ENCODE results near the gene MYOF. TPM values are rescaled to one million over a fixed set of nuclear protein-coding genes. Genes with fewer than 3 reads are reported as not detected.

Gene MYOF
- total and polyA plus RNA-seq, 2 donors from 2014 or later = 11.5 to 134 TPM

DNA sequence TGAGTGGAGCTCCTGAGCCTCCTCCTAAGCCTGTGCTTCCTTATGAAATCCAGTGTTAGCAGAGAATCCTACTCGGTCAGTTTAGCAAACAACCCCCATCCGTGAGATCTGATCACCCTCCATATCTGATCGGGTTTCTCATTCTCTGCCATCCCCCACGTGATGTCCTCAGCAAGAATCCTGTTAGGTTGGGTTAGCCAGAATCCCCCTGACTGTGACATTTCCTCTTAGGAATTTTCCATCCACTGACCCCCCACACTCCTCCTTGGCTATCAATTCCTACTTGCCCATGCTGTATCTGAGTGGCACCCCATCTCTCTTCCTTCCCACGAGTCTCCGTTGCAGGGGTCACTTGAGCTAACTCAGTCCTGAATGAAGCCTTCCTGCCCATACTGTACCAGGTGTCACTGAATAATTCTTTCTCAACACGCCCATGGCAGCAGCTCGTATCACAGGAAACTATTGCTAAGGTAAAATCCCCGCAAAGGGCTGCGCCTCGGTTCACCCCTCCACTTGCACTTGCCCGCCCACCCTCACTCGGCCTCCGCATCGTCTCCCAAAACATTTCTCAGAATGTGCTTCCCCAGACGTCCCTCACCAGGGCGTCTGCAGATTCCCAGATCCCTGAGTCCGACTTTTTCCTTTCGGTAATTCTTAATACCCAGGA, 44.1 kb downstream of the MYOF start:
- FAIRE-seq (no peak), DNase-seq (peak in 3 of 5 donors; percentile 31 to 71 (median 61))
- Histone ChIP-seq H3K9me3 (ENCODE audit: control insufficient read depth in 2 of 3, insufficient read depth in 1 of 3, low read length in 3 of 3) (no peaks in the 10 kb centered on the region), H3K4me1 (ENCODE audit: control insufficient read depth in 2 of 3, insufficient read depth in 2 of 3, low read depth in 1 of 3, low read length in 3 of 3) (peaks cover 21 to 45% (median 23%) of the 10 kb centered on the region in 3 donors), H3K4me3 (ENCODE audit: low read length in 3 of 3) (peak overlapping the region in 1 of 3 donors; percentile 1), H3K27me3 (ENCODE audit: control insufficient read depth, insufficient read depth, low read length) (no peaks in the 10 kb centered on the region), H3K27ac (ENCODE audit: low read depth in 2 of 2, low read length in 2 of 2) (peak overlapping the region; percentile 96 to 99), H3K9ac (ENCODE audit: low read length in 3 of 3) (peak overlapping the region in 2 of 3 donors; percentile 26 to 85), H3K36me3 (ENCODE audit: control insufficient read depth in 2 of 3, insufficient read depth in 3 of 3, low read length in 3 of 3) (no peaks in the 10 kb centered on the region)
- TF ChIP-seq, protein P1, sequence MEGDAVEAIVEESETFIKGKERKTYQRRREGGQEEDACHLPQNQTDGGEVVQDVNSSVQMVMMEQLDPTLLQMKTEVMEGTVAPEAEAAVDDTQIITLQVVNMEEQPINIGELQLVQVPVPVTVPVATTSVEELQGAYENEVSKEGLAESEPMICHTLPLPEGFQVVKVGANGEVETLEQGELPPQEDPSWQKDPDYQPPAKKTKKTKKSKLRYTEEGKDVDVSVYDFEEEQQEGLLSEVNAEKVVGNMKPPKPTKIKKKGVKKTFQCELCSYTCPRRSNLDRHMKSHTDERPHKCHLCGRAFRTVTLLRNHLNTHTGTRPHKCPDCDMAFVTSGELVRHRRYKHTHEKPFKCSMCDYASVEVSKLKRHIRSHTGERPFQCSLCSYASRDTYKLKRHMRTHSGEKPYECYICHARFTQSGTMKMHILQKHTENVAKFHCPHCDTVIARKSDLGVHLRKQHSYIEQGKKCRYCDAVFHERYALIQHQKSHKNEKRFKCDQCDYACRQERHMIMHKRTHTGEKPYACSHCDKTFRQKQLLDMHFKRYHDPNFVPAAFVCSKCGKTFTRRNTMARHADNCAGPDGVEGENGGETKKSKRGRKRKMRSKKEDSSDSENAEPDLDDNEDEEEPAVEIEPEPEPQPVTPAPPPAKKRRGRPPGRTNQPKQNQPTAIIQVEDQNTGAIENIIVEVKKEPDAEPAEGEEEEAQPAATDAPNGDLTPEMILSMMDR (IDR thresholded peaks at IDR 0.05; ENCODE audit: borderline replicate concordance, extremely low read depth, insufficient read depth) = no peak
- intact Hi-C loops (cut with DNase I) = no loop called here

DNA sequence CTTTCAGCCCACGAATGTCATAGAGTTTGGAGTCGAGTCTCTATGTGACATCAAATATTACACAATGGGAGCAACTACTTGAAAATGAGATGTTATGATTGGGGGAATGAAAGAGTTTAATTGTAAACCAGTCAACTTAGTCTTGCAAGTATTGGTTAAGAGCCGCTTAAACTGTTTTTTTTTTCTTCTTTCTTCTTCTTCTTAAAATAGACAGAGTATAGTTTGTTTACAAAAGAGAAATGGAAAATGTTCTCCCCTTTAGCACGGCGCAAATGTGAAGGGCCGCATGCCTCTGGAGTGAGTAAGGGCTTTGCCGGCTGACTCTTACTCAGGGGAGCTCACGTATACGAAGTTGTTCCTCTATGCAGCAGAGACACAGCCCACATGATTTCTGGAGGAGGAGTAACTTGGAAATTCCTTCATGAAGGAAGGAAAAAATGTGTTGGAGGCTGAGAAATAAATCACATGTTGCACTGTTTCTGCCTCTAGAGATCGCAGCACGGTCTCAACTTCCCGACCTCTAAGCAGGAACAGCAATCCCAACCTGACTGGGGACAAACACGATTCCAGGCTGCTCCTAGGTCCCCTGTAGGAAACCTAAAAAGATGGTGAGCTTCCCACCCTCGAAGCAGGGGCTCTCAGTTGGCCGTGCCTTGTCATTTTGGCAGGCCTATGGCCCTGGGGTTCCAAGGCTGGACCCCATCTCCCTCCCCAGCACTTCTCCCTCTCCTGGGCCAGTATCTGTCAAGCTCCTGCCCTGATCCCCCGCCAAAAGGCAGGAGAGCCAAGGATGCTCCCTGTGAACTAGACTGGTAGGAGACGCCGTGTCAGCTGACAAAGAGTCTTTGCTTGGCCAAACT, 44.8 kb downstream of the MYOF start:
- peak overlapping the region in 2 of 3 donors; percentile 14 to 16 for H3K4me3 ChIP-seq (ENCODE audit: low read length in 3 of 3)
- H3K9me3 ChIP-seq (ENCODE audit: control insufficient read depth in 2 of 3, insufficient read depth in 1 of 3, low read length in 3 of 3) = no peaks in the 10 kb centered on the region
- H3K36me3 ChIP-seq (ENCODE audit: control insufficient read depth in 2 of 3, insufficient read depth in 3 of 3, low read length in 3 of 3) = no peaks in the 10 kb centered on the region
- H3K4me1 ChIP-seq (ENCODE audit: control insufficient read depth in 2 of 3, insufficient read depth in 2 of 3, low read depth in 1 of 3, low read length in 3 of 3) = peaks cover 21 to 45% (median 23%) of the 10 kb centered on the region in 3 donors
- H3K27me3 ChIP-seq (ENCODE audit: control insufficient read depth, insufficient read depth, low read length) = no peaks in the 10 kb centered on the region
- TF ChIP-seq, protein P1 (IDR thresholded peaks at IDR 0.05; ENCODE audit: borderline replicate concordance, extremely low read depth, insufficient read depth) = no peak
- FAIRE-seq (peak; percentile 79), DNase-seq (peak; percentile 80 to 98 (median 92))
- peak overlapping the region; percentile 96 to 99 for H3K27ac ChIP-seq (ENCODE audit: low read depth in 2 of 2, low read length in 2 of 2)
- intact Hi-C loops (cut with DNase I) = no loop called here
- H3K9ac ChIP-seq (ENCODE audit: low read length in 3 of 3) = peak overlapping the region; percentile 26 to 85 (median 28)

DNA sequence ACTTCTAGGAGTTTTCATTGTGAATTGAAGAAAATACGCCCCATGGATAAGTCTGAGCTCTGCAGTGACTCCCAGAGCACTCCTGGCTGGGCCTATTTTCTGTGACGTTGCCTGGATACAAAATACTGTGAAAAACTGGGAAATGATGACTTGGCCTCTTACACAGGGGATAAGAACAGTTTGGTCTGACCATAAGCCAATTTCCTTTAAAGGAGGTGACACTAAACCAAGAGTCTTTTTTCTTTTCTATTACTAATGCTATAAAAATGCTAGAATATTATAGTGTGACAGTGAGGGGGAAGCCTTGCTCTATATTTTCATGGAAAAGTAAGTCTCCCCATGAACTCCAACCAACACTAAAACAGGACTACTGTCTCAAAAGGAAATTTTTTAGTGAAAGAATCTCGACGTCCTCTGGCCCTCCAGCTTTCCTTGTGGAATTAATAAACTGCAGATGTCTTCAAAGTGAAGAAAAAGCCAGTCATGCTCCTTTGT, 45.5 kb downstream of the MYOF start:
- Histone ChIP-seq H3K4me3 (ENCODE audit: low read length in 3 of 3) (peak overlapping the region in 2 of 3 donors; percentile 7 to 16), H3K9me3 (ENCODE audit: control insufficient read depth in 2 of 3, insufficient read depth in 1 of 3, low read length in 3 of 3) (no peaks in the 10 kb centered on the region), H3K4me1 (ENCODE audit: control insufficient read depth in 2 of 3, insufficient read depth in 2 of 3, low read depth in 1 of 3, low read length in 3 of 3) (peaks cover 21 to 42% (median 23%) of the 10 kb centered on the region in 3 donors), H3K36me3 (ENCODE audit: control insufficient read depth in 2 of 3, insufficient read depth in 3 of 3, low read length in 3 of 3) (no peaks in the 10 kb centered on the region), H3K9ac (ENCODE audit: low read length in 3 of 3) (peak overlapping the region in 2 of 3 donors; percentile 28 to 85), H3K27me3 (ENCODE audit: control insufficient read depth, insufficient read depth, low read length) (no peaks in the 10 kb centered on the region), H3K27ac (ENCODE audit: low read depth in 2 of 2, low read length in 2 of 2) (peak overlapping the region; percentile 96 to 99)
- peak in 3 of 5 donors; percentile 54 to 94 (median 84) for DNase-seq
- intact Hi-C loops (cut with DNase I) = no loop called here
- TF ChIP-seq, protein P1 (IDR thresholded peaks at IDR 0.05; ENCODE audit: borderline replicate concordance, extremely low read depth, insufficient read depth) = no peak
- no peak for FAIRE-seq

All from kidney (tissue), 14 donors.